NB4 (cell line): ENCODE data around the gene PRPSAP2.

ENCODE experiments used
- MAX ChIP-seq: IDR thresholded peaks from 2 replicates; pipeline ENCODE4 v1.6.1; 2011; ENCODE audit warnings: low read depth, low read length
- POLR2A ChIP-seq: IDR thresholded peaks from 2 replicates; pipeline ENCODE4 v1.6.1; 2011; ENCODE audit warnings: mild to moderate bottlenecking; ENCODE audit not compliant: insufficient read length; ENCODE audit errors: extremely low read depth
- TF ChIP-seq, protein P1 (sequence below): IDR thresholded peaks from one replicate; pipeline ENCODE4 v1.5.1; 2012; ENCODE audit warnings: low read depth, low read length

DNA sequence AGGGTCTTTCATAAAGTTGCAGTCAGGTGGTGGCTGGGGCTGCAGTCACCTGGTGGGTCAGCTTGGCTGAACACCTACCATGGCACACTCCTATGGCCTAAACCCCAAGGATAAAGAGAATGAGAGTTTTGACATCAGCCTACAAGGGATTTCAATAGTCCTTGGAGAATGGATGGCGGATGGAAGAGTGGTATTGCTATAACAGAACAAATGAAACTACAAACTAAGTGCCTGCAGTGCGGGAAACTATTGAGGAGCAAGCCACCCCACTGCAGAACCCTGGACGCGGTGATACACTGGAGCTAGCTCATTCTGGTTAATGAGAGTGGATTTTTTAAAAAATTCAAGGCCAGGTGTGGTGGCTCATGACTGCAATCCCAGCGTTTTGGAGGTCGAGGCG lies 3.0 kb upstream of the PRPSAP2 start:
- TF ChIP-seq POLR2A (no peak), MAX (no peak)
- TF ChIP-seq, protein P1, sequence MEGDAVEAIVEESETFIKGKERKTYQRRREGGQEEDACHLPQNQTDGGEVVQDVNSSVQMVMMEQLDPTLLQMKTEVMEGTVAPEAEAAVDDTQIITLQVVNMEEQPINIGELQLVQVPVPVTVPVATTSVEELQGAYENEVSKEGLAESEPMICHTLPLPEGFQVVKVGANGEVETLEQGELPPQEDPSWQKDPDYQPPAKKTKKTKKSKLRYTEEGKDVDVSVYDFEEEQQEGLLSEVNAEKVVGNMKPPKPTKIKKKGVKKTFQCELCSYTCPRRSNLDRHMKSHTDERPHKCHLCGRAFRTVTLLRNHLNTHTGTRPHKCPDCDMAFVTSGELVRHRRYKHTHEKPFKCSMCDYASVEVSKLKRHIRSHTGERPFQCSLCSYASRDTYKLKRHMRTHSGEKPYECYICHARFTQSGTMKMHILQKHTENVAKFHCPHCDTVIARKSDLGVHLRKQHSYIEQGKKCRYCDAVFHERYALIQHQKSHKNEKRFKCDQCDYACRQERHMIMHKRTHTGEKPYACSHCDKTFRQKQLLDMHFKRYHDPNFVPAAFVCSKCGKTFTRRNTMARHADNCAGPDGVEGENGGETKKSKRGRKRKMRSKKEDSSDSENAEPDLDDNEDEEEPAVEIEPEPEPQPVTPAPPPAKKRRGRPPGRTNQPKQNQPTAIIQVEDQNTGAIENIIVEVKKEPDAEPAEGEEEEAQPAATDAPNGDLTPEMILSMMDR, result no peak
